NB4 (cell line): ENCODE data around the gene ANKIB1.
"Not testable (repeated sequence)": the region's sequence is repeated elsewhere in the genome, so short reads cannot be mapped to it uniquely, and the experiment has no call there.

Experiments
- DNase-seq: peaks from one replicate; pipeline ENCODE4 v3.0.0; 2010; ENCODE audit warnings: low read depth
- H3K4me3 ChIP-seq: one replicate; pipeline ENCODE4 v1.5.1; 2011; ENCODE audit warnings: mild to moderate bottlenecking, low read depth, low read length, moderate library complexity
- CTCF ChIP-seq: IDR thresholded peaks from one replicate; pipeline ENCODE4 v1.5.1; 2012; ENCODE audit warnings: low read depth, low read length
- MAX ChIP-seq: IDR thresholded peaks from 2 replicates; pipeline ENCODE4 v1.6.1; 2011; ENCODE audit warnings: low read depth, low read length
- MYC ChIP-seq: IDR thresholded peaks from 2 replicates; pipeline ENCODE4 v1.6.1; 2011; ENCODE audit warnings: low read depth, low read length
- POLR2A ChIP-seq: IDR thresholded peaks from 2 replicates; pipeline ENCODE4 v1.6.1; 2011; ENCODE audit warnings: mild to moderate bottlenecking; ENCODE audit not compliant: insufficient read length; ENCODE audit errors: extremely low read depth

Gene ANKIB1

GRCh38 chr7:92352009-92352408 is 106.2 kb downstream of the ANKIB1 start:
- H3K4me3 ChIP-seq, result no peak overlapping the region
- TF ChIP-seq MAX (no peak), POLR2A (no peak), MYC (no peak), CTCF (no peak)
- DNase-seq, result no peak

GRCh38 chr7:92354214-92354613 is 108.4 kb downstream of the ANKIB1 start:
- TF ChIP-seq CTCF, result no peak
- TF ChIP-seq MAX, result no peak
- TF ChIP-seq POLR2A, result no peak
- no peak for DNase-seq
- H3K4me3 ChIP-seq, result no peak overlapping the region

- no peak overlapping the region for H3K4me3 ChIP-seq
- DNase-seq, result no peak
- TF ChIP-seq POLR2A (no peak), MYC (no peak), MAX (no peak), CTCF (no peak)
Observed at GRCh38 chr7:92356406-92356805, 110.6 kb downstream of the ANKIB1 start.

- DNase-seq, result no peak
- no peak overlapping the region for H3K4me3 ChIP-seq
- TF ChIP-seq MYC (no peak), MAX (no peak), POLR2A (no peak), CTCF (no peak)
Observed at GRCh38 chr7:92357260-92357659, 111.5 kb downstream of the ANKIB1 start.

- DNase-seq, H3K4me3 ChIP-seq: not testable (repeated sequence)
Observed at GRCh38 chr7:92359179-92359578, 113.4 kb downstream of the ANKIB1 start.

GRCh38 chr7:92359801-92360200 is 114.0 kb downstream of the ANKIB1 start:
- no peak overlapping the region for H3K4me3 ChIP-seq
- no peak for TF ChIP-seq POLR2A
- no peak for TF ChIP-seq MYC
- TF ChIP-seq CTCF, result no peak
- TF ChIP-seq MAX, result no peak
- DNase-seq, result no peak

GRCh38 chr7:92360387-92360786 is 114.6 kb downstream of the ANKIB1 start:
- H3K4me3 ChIP-seq, result no peak overlapping the region
- DNase-seq, result no peak
- no peak for TF ChIP-seq MYC
- TF ChIP-seq CTCF, result no peak
- no peak for TF ChIP-seq POLR2A
- TF ChIP-seq MAX, result no peak
